ENCODE data around the gene ADGRL4.
"Not testable (repeated sequence)": the region's sequence is repeated elsewhere in the genome, so short reads cannot be mapped to it uniquely, and the experiment has no call there.

The ADGRL4 gene

DNA sequence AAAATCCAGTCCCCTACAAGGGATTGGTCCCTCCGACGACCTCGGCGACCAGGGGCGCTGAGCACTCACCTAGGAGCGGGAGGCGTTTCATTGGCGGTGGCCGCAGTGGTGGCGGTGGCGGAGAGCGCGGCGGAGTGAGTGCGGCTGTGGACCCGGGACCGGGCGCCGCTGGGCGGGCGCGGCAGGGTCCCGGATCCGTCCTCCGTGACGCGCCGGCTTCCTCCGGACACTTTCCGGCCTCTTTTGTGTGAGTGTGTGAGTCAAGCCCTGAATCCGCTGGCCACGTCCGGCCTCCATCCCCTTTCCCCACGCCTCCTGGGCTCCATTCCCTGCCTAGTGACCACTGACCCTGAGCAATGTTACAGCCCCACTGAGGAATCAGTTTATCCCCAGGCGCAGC lies at the start of gene ADGRL4:
ADGRL4 (minus strand) TSS at position 167 of the 400 bp plus-strand sequence; CDS start at position 91, 76 bp downstream.
- peak; percentile 53 for DNase-seq (ENCODE audit: low read depth)

DNA sequence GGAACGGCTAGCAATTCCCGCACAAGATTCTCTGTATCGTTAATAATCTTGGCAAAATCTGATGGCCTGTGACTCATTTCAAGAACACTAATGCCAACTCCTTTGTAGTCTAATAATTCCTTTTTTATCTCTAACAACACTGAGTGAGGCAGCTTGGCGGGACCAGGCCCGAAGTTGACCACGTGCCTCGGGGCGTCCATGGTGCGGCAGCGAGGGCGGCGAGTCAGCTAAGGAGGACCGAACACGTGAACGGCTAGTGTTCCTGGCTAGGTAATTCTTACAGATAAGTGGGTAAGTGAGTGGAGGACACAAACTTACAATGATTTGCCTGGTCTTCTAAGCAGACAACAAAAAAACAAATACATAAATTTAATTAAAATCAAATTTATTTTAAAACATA lies 49.3 kb upstream of the ADGRL4 start:
- DNase-seq (ENCODE audit: low read depth), result no peak

GRCh38 chr1:79052829-79053449 lies 46.4 kb upstream of the ADGRL4 start:
- DNase-seq (ENCODE audit: low read depth), result no peak

DNA sequence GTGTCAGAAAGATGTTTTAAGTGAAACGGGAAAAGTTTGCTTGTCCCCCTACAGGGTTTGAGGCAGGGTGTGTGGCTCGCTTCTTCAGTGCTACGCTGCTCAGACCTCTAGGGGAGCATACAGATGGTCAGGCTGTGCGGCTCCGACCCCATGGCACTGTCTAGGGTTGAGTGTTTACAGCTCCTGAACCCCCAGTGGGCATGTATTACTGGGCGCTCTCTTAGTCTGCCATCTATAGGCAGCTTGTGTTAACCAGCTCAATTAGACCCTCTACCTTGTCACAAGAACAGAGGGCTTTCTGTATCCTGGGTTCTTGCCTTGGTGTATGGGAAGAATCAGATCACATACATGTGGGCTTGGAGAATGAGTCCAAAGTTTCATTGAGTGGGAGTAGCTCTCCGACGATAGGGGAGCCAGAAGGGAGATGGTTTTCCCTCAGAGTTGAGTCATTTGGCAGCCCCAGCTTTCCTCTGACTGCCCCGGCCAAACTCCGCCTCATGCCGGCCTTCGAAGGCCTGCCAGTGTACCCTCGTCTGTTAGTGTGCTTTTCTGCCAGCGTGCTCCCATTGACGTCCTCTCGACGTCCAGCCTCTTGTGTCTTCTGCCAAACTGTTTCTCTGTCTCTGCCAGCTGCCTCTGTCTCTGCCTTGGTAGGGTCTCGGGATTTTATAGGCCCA lies 38.6 kb upstream of the ADGRL4 start:
- DNase-seq (ENCODE audit: low read depth), result peak; percentile 5

DNA sequence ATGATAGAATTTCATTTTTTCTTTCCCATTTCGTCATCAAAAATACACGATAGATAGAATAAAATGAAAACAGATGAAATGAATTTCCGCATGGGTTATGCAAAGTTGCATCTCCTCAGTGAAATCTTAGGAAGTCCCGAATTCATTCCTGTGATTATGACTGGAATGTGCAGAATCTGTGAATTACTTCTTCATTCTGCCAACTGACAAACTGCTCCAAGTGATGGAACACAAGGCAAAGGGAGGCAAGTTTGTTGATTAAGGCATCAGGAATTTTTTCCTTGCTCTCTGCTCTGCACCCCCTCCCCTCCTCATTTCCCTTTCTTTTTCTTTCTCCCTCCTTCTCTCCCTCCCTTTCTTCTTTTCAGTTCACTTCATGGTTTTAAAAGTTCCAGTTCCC lies 37.0 kb upstream of the ADGRL4 start:
- peak; percentile 68 for DNase-seq (ENCODE audit: low read depth)

DNA sequence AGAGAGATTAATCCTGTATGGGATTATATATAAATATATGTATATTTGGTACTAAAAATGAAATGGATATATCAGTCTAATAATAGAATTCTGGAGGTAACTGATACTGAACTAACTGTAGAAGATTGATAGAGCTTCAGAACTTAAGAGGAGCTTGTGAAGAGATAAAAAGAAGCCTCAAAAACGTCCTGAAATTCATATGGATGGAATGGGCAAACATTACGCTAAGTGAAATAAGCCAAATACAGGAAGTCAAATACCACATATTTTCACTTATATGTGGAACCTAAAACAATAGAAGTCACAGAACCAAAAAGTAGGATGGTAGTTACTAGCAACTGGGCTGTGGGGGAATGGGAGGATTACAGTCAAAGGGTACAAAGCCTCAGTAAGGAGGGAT lies 36.0 kb upstream of the ADGRL4 start:
- DNase-seq (ENCODE audit: low read depth), result no peak

- DNase-seq (ENCODE audit: low read depth), result peak; percentile 52
Observed at GRCh38 chr1:79042117-79042516, 35.6 kb upstream of the ADGRL4 start.

DNA sequence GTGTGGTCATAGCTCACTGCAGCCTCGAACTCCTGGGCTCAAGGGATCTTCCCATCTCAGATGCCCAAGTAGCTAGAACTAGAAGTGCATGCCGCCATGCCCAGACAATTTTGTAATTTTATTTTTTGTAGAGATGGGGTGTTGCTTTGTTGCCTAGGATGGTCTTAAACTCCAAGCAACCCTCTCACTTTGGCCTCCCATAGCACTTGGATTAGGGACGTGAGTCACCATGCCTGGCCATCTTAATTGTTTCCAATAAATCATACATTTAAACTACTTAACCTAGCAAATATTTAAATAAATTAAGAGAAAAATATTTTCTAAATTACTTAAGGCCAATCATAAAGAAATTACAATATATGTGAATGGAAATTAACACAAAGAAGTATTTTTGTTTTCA lies 35.1 kb upstream of the ADGRL4 start:
- DNase-seq (ENCODE audit: low read depth), result no peak

DNA sequence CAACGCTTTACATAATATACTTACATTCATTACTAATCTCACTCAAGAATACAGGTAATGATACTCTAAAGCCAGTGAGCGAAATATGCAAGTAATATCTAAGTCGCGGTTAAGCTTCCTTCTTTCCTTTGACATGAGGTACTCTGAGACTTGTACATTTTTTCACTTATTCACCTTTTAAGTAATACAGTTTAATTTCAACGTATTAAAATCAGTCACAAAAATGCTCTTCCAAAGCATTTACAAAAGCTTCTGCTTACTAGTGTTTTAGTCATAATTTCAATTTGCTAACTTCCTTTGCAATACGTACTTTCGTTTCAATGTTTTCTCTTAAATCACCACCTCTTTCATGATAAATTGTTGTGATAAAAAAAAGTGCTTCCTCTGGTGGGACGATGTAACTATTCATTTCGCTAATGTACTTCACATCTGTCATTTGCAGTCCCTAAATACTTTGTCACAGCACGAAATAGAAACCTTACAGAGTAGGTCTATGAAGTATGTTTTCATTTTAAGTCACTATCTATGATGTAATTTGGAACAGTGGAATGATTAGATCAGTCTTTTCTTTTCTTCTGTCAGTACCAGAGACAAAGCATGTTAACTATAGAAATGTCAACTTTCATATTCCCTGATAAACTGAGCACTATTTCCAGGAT lies 34.0 kb upstream of the ADGRL4 start:
- no peak for DNase-seq (ENCODE audit: low read depth)

DNA sequence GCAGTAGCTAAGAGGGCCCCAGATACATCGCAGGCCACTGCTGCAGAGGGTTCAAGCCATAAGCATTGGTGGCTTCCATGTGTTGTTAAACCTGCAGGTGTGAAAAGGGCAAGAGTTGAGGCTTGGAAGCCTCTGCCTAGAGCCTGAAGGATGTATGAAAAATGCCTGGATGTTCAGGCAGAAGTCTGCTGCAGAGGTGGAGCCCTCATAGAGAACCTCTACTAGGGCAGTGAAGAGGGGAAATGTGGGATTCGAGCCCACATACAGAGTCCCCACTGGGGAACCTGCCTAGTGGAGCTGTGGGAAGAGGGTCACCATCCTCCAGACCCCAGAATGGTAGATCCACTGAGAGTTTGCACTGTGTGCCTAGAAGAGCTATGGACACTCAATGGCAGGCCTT lies 30.6 kb upstream of the ADGRL4 start:
- DNase-seq (ENCODE audit: low read depth), result no peak

- DNase-seq (ENCODE audit: low read depth), result no peak
Observed at GRCh38 chr1:79012500-79012899, 6.0 kb upstream of the ADGRL4 start.

DNA sequence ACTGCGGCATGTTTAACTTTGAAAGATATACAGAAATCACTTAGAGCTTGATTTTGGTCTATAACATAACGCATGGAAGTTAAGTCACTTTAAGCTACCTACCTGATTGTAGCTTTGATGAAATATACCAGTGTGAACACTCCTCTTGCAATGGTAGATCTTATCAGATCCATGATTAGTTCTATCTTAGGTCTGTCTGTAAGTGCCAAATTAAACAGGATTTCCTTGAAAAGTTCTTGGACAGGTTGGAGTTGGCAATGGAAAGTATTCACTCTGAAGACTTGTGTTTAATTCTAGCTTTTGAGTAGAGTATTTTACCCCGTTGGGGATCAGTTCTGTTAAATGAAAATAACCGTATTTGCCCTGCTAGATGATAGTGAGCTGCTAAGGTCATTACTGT lies 4.1 kb upstream of the ADGRL4 start:
- no peak for DNase-seq (ENCODE audit: low read depth)

GRCh38 chr1:79005945-79006344 lies 585 bp downstream of the ADGRL4 start:
- DNase-seq (ENCODE audit: low read depth), result peak; percentile 54

DNA sequence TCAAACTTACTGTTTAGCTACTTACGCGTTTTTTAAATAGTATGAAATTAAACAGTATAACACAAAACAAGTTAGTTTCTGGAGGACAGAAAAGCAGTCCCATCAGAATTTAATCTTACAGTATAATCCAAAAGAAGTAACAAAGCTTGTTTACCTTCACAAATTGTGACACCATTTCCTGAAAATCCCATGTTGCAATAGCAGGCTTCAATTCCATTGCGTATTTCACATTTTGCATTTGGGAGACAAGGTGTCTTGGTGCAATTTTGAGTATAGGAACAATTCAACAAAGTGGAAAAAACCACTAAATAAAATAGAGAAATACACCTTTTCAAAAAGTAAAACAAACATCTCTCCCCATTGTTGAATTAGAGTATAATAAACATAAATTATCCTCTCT lies 1.6 kb downstream of the ADGRL4 start:
- DNase-seq (ENCODE audit: low read depth), result peak; percentile 15

GRCh38 chr1:78996791-78997190 lies 9.7 kb downstream of the ADGRL4 start:
- DNase-seq (ENCODE audit: low read depth), result no peak

DNA sequence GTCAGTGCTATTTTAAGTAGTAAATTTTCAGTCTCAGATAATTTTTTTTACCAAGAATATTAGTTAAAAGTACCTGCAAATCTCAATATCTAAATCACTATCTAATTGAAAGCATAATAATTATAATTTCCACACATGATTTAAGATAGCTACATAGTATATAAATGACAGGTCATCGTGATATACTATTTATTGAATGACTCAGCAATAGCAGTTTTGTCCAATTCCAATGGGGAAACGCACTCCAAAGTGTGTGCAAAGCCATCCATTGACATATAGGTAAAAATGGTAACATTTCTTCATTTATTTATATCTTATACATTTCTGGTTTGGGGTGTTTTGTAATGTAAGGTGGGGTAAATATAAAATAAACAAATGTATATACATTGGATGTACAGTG lies 19.5 kb downstream of the ADGRL4 start:
- DNase-seq (ENCODE audit: low read depth), result no peak

GRCh38 chr1:78980511-78980910 lies 26.0 kb downstream of the ADGRL4 start:
- DNase-seq (ENCODE audit: low read depth), result peak; percentile 67

GRCh38 chr1:78972723-78973122 lies 33.8 kb downstream of the ADGRL4 start:
- no peak for DNase-seq (ENCODE audit: low read depth)

- DNase-seq (ENCODE audit: low read depth), result not testable (repeated sequence)
Observed at GRCh38 chr1:78967091-78967490, 39.4 kb downstream of the ADGRL4 start.

DNA sequence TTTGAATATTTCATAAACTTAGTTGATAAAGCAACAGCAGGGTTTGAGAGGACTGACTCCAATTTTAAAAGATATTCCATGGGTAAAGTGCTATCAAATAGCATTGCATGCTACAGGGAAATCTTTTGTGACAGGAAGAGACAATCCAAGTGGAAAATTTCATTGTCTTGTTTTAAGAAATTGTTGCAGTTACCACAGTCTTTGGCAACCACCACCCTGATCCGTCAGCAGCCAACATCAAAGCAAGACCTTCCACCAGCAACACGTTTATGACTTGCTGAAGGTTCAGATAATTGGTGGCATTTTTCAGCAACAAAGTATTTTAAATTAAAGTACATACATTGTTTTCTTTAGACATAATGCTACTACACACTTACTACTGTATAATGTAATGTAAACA lies 47.8 kb downstream of the ADGRL4 start:
- no peak for DNase-seq (ENCODE audit: low read depth)

DNA sequence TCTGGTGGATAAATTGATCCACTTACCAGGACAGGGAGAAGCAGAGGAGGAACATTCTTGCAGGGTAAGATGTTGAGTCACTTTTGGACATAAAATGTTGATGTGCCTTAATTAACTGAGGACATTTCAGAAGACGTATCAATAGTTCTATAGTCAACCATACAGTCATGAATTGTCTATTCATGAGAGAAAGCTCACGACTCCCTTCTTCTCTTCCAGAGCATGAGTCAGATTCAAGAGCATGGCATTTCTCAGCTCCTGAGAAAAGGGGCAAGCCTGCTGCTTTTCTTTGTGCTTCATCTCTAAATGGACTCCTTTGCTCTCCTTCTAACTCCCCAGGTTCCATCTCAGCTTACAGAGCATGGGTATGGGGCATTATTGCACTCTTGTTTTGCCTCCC lies 55.7 kb downstream of the ADGRL4 start:
- DNase-seq (ENCODE audit: low read depth), result no peak

DNA sequence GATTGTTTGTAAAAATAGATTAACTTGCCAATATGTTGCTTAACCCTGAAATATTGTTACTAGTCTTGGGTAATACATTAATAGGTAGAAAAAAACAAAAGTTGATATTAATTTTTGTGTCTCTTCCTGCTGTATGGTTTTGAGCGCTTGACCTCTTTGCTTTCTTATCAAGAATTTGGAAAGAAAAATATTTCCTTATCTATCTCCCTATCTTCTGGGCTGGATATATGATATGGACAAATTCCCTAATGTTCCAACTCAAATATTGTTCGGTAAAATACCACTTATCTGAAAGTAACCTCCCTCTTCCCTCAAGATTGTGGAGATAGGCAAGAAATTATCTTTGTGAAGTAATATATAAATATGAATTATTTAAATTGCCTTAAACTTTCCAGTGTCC lies 57.3 kb downstream of the ADGRL4 start:
- no peak for DNase-seq (ENCODE audit: low read depth)

DNA sequence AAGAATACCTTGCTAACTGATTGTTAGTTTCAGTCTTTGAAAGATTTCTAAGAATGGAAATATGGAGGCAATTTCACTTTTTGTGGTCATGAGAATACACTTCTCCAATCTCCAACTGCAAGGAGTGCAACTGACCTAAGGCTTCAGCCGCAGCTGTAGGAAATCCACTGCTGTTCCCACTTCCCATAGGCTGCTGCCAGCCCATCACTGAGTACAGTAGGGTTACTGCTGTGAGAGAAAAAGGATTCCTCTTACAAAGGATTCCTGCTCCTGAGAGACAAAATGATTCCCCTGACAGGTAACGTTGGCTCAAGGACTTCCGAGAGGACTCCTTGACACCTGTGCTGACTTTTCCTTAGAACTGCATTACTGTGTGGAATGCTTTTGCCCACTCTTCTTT lies 87.4 kb downstream of the ADGRL4 start:
- DNase-seq (ENCODE audit: low read depth), result no peak

DNA sequence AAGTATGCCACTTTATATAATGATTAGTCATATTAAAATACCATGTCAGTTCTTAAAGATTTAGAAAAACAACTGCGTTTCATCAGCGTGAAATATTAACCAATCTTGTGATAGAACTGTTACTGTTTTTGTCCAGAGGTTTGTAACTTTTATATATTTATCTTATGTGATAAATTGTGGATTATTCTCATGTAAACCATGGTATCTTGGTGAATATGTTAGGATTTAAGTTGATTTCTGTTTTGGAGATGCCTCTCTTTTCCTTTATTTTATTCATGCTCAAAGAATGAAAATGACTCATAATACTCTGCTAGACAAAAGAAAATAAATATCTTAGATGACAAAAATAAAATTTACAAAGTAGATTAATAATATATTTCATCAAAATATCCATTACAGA lies 88.4 kb downstream of the ADGRL4 start:
- DNase-seq (ENCODE audit: low read depth), result peak; percentile 63
